ENCODE results near the gene NOP53.

NOP53 gene

GRCh38 chr19:47792616-47793015 lies 47.3 kb downstream of the NOP53 start:
- H3K4me3 ChIP-seq (replicated peaks; ENCODE audit: low read depth, low read length) = no peak overlapping the region
- TF ChIP-seq CTCF (IDR thresholded peaks at IDR 0.05; ENCODE audit: low read depth, low read length, missing control alignments) = no peak
- DNase-seq (ENCODE audit: extremely low read depth, low read depth) = no peak

- no peak overlapping the region for H3K4me3 ChIP-seq (replicated peaks; ENCODE audit: low read depth, low read length)
- no peak for TF ChIP-seq CTCF (IDR thresholded peaks at IDR 0.05; ENCODE audit: low read depth, low read length, missing control alignments)
- DNase-seq (ENCODE audit: extremely low read depth, low read depth) = no peak
These were observed 49.2 kb downstream of the NOP53 start for GRCh38 chr19:47794526-47794925.

GRCh38 chr19:47796785-47797184 lies 51.4 kb downstream of the NOP53 start:
- H3K4me3 ChIP-seq (replicated peaks; ENCODE audit: low read depth, low read length) = no peak overlapping the region
- no peak for DNase-seq (ENCODE audit: extremely low read depth, low read depth)
- TF ChIP-seq CTCF (IDR thresholded peaks at IDR 0.05; ENCODE audit: low read depth, low read length, missing control alignments) = no peak

GRCh38 chr19:47797996-47798903 lies 52.9 kb downstream of the NOP53 start:
- no peak overlapping the region for H3K4me3 ChIP-seq (replicated peaks; ENCODE audit: low read depth, low read length)
- no peak for DNase-seq (ENCODE audit: extremely low read depth, low read depth)
- no peak for TF ChIP-seq CTCF (IDR thresholded peaks at IDR 0.05; ENCODE audit: low read depth, low read length, missing control alignments)

- no peak for TF ChIP-seq CTCF (IDR thresholded peaks at IDR 0.05; ENCODE audit: low read depth, low read length, missing control alignments)
- no peak overlapping the region for H3K4me3 ChIP-seq (replicated peaks; ENCODE audit: low read depth, low read length)
- no peak for DNase-seq (ENCODE audit: extremely low read depth, low read depth)
These were observed 53.5 kb downstream of the NOP53 start for GRCh38 chr19:47798904-47799266.

- no peak for DNase-seq (ENCODE audit: extremely low read depth, low read depth)
- H3K4me3 ChIP-seq (replicated peaks; ENCODE audit: low read depth, low read length) = no peak overlapping the region
These were observed 55.9 kb downstream of the NOP53 start for GRCh38 chr19:47801270-47801669.

More at GRCh38 chr19:47801270-47801669, 55.9 kb downstream of the NOP53 start:
- TF ChIP-seq CTCF (IDR thresholded peaks at IDR 0.05; ENCODE audit: low read depth, low read length, missing control alignments) = no peak
